ENCODE results near the gene IFT122.

DNA sequence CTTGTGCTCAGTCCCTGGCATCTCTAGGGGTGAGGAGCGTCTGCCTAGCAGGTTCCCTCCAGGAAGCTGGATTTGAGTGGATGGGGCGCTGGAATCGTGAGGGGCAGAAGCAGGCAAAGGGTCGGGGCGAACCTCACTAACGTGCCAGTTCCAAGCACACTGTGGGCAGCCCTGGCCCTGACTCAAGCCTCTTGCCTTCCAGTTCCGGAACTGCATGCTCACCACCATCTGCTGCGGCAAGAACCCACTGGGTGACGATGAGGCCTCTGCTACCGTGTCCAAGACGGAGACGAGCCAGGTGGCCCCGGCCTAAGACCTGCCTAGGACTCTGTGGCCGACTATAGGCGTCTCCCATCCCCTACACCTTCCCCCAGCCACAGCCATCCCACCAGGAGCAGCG, 93.4 kb downstream of the IFT122 start:
- TF ChIP-seq, protein P1, sequence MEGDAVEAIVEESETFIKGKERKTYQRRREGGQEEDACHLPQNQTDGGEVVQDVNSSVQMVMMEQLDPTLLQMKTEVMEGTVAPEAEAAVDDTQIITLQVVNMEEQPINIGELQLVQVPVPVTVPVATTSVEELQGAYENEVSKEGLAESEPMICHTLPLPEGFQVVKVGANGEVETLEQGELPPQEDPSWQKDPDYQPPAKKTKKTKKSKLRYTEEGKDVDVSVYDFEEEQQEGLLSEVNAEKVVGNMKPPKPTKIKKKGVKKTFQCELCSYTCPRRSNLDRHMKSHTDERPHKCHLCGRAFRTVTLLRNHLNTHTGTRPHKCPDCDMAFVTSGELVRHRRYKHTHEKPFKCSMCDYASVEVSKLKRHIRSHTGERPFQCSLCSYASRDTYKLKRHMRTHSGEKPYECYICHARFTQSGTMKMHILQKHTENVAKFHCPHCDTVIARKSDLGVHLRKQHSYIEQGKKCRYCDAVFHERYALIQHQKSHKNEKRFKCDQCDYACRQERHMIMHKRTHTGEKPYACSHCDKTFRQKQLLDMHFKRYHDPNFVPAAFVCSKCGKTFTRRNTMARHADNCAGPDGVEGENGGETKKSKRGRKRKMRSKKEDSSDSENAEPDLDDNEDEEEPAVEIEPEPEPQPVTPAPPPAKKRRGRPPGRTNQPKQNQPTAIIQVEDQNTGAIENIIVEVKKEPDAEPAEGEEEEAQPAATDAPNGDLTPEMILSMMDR (IDR thresholded peaks at IDR 0.05), result no peak
- no peak for TF ChIP-seq POLR2A (IDR thresholded peaks at IDR 0.05)

Data from tibial nerve (tissue), 3 donors.